Tibial nerve (tissue), 4 donors: Measurements from ENCODE around the gene MGMT.

ENCODE experiments used
- CTCF ChIP-seq, 5 experiments: fragments of 200-600 bp in 3 of 5; fragments of 450-650 bp in 2 of 5; sonication (generic) in 3 of 5; IDR thresholded peaks; one replicate each; pipeline ENCODE4 v1.5.1; 2016 to 2019; ENCODE audit warnings: antibody characterized with exemption in 5 of 5, mild to moderate bottlenecking in 3 of 5, moderate library complexity in 2 of 5
- EP300 ChIP-seq, 2 donors: sonication (generic); formaldehyde crosslinking; IDR thresholded peaks; one replicate each; pipeline ENCODE4 v1.6.1; 2017; ENCODE audit warnings: antibody characterized with exemption in 2 of 2, mild to moderate bottlenecking in 1 of 2

GRCh38 chr10:129605266-129605985, 138.4 kb downstream of the MGMT start:
- no peak for TF ChIP-seq CTCF (IDR thresholded peaks at IDR 0.05)
- no peak for TF ChIP-seq EP300 (IDR thresholded peaks at IDR 0.05)
